HG03066 (cell line): ENCODE measurements around the gene GRK5.

Experiments used
- ATAC-seq: cut with Tn5 transposase; IDR thresholded peaks from one replicate; pipeline ENCODE4 v1.9.1; 2021; ENCODE audit warnings: low read depth; ENCODE audit not compliant: unreplicated experiment

Gene GRK5

DNA sequence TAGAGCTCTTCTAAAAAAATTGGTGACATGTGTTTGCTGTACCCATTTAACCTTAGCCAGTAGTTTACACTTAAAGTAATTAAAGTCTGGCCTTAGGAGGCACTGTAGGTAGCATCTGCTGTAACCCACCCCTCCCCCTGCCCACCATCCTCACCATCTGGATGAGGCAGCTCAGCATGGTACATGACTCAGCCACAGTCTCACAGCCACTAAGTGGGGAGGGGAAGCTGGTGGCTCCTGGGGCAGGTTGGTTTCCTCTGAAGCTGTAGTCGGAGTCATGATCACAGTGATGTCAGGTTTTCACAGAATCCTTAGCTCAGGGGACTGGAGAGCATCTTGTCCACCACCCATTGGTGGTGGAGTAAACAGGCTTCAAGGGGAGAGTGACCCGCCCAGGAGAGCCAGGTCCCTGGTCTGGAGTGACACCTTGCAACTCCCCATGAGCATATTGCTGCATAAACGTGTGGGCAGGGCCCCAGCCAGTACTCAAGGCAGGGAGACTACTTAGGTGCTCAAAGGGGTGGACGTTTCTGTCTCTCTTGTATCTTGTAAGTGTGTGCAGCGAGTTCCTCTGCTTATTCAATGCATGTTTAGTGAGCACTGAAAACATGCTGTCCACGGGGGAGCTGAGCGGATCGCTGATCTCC is 125.9 kb downstream of the GRK5 start:
- ATAC-seq, result no peak

DNA sequence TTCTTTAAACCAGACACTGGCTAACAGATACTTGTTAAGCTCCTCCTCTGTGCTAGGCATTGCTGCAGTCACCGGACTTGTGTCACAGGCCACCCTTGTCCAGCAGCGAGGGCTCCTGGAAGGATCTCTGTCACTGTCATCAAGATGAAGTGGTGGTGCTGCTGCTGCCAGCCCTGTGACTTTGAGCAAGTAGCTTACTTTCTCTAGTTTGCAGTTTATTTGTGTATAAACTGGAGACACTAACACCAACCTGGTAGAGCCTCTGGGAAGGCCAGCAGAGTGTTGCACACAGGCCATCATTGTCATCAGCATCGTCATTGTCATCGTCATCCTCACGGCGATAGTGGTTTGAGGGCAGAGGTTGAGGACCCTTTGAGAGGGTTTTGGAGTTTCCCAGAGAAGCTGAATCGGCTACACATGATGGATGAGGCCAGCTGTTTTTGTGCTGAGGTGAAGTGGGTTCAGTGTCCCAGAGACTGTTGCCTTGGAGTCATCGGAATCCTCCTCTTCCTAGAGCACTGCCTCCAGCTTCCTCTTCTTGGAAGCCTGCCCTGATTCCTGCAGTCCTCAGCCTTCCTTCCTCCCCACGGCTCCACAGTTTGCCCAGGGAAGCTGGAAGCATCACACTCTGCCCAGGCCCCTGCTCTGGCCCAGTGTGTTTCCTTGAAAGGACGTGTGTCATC is 128.4 kb downstream of the GRK5 start:
- no peak for ATAC-seq

DNA sequence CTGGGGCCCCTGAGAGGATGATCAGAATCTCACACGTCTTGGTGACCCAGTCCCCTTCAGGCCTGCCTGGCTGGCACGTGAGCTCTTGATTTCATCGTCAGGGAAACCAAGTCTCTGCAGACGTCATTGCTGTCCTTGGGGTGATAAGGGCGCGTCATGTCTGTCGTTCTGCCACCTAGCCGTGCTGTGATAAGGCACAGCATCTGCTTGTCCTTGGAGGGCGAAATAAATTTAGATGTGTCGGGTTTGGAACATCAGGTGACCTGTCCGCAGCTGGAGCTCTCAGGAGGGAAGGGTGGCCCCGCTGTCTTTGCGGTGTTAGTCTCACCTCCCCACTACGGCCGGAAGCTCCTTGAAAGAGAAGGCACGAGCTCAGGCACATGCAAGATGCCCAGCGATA is 129.2 kb downstream of the GRK5 start:
- no peak for ATAC-seq

DNA sequence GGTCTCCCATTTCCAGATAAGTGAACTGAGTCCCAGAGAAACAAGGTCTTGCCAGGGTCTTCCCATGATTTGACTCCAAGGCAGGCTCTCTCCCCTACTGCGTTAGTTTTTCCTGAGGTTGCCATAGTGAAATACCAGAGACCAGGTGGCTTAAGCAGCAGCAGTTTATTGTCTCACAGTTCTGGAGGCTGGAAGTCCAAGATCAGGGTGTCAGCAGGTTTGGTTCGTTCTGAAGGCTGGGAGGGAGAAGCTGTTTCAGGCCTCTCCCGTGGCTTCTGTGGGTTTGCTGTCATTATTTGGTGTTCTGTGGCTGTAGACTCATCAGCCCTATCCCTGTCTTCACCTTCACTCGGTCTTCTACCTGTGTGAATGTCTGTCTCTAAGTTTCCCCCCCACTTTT is 129.9 kb downstream of the GRK5 start:
- ATAC-seq, result no peak

DNA sequence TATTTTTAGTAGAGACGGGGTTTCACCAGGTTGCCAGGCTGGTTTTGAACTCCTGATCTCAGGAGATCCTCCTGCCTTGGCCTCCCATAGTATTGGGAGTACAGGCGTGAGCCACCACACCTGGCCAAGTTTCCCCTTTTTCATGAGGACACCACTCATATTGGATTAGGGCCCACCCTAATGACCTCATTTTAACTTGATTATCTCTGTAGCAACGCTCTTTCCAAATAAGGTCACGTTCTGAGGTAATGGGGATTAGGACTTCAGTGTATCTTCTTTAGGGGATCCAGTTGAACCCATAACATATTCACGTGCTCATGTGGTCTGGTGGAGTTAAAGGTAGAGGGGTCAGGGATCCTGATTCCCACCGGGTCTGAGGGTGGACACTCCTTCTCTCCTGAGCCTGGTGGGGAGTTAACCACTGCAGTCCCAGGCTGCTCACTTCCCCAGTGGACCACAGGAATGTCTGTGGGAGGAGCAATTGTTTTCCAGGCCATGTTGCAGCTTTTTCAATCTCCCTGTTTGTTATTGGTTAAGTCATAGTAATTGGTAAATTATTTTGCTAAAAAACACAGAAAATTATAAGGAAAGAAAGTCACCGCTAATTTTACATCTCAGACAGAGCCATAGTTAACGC is 130.5 kb downstream of the GRK5 start:
- ATAC-seq, result no peak

DNA sequence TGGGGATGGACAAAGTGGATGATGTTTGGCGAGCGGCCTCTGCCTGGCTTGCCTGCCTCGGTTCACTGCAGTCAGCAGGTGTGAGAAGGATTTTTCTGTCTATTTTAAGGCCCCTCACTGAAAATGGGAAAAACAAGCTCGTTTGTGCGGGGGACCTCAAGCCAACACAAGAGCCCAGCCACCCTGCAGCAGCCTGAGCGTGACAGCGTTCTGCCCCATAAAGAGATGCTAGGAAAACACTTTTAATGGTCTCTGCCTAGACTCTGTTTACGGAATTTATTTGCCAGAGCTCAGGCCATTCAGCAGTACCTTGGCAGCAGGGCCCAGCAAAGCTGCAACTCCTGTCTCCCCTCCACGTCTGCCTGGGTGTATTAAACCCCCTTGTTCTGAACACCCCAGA is 131.7 kb downstream of the GRK5 start:
- no peak for ATAC-seq

DNA sequence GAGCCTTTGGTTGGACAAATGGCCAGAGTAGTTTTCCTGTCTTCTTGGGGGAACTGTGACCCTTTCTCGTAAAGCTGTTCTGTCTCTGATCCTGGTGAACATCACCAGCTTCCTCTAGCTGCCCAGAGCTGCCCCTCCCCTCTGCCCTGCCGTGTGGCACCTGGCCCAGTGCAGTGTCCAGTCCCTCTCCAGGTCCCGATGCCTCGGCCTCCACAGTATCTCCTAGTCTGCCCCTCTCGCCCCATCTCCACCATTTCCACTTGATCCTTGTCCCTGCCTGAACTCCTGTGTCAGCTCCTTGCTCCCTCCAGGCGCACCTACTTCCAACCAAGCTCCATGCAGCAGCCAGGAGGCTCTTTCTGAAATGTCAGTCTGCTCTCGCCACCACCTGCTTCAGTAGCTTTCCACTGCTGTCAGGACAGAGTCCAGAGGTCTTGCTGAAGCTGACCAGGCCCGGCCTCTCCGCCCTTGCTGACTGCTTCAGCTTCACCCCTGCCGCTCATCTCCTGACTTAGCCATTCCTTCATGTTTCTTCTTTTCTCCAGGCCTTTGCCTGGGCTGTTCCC is 133.6 kb downstream of the GRK5 start:
- ATAC-seq, result no peak

DNA sequence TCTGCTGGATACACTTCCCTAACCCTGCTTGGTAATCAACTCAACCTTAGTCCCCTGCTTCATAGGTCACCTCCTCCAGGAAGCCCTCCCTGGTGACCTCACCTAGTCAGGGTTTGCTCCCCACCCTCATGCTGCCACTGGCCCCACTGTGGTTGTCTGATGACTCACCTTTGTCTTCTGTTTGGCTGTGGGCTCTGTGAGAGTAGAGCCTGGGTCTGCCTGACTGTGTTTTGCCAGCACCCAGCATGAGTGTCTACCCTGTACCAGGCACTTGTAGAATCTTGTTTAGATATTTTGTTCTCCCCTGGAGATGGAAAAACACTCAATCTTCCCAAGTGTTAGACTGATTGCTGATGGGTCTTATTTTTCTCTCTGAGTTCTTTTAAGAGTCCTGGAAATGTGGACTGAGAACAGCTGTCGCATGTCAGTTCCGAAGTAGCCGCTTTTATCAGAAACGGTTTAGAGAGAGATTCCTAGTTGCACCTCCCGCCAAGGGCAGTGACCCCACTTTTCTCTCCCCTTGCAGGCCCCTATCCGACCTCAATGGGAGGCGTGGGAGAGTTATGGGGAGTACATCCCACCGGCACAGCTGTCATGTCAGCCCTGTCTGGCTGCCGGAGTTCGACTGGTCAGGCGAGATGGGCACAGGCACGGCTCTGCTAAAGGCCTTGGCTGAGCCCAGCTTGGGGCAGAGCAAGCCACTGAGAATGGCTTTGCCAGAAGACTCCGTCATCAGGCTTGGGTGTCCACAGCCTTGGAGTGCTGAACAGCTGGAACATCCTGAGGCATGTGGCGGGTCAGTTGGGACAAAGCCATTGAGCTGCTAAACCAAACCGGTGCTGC is 134.3 kb downstream of the GRK5 start:
- no peak for ATAC-seq

DNA sequence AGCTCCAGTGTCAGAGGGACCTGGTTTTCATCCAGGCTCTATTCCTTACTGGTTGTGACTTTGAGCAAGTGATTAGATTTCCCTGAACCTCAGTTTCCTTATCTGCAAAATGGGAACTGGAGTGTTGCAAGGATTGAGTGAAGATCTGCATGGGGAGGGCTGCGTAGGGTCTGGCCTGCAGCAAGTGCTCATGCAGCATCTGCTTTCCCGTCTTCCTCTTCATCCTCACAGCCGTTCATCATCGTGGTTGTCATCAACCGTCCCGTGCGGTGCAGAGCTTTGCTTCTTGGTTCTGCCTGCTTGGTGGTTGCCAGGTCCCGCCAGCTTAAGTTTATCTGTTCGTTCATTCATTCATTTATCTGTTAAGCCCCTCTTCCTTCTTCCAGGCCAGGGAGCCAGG is 135.0 kb downstream of the GRK5 start:
- ATAC-seq, result no peak

DNA sequence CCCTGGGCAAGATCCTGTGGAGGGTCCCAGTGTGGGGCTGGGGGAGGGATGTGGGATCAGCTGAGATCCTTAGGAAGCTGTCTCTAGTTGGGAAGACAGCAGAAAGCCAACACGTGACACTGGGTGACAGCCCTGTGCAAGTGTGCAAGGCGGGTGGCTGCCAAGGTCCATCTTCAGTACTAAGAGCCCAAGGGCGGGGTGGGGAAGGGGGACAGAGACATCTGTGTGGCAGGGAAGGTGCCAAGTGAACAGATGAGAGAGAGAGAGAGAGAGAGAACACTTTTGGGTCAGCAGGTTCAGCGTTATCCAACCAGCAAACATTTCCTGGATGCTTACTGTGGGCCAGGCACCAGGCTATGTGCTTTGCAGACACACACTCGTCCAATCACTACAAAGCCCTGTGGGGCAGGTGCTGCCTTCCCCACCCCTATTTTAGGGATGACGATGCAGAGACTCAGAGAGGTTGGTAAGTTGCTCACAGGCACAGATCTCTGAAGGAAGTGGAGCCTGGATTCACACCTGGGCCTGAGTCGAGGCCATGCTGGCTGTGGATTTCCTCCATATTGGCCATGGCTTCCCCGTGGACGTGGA is 135.7 kb downstream of the GRK5 start:
- no peak for ATAC-seq

DNA sequence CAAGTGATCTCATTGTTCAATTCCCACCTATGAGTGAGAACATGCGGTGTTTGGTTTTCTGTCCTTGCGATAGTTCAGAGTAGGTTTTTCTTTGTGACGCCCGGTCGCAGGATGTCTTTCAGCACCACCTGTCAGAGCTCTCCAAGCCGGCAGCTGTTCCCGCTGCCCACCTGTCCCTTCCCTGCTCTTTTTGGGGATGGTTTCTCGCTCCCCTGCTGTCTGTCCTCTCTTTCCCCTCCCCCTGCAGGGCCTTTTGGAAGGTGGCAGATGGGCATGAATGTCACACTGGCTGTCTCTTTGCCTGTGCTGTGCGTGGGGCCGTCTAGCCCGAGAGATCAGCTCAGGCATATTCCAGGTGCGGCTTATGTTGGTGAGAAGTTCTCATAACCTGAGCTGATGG is 137.0 kb downstream of the GRK5 start:
- ATAC-seq, result no peak

DNA sequence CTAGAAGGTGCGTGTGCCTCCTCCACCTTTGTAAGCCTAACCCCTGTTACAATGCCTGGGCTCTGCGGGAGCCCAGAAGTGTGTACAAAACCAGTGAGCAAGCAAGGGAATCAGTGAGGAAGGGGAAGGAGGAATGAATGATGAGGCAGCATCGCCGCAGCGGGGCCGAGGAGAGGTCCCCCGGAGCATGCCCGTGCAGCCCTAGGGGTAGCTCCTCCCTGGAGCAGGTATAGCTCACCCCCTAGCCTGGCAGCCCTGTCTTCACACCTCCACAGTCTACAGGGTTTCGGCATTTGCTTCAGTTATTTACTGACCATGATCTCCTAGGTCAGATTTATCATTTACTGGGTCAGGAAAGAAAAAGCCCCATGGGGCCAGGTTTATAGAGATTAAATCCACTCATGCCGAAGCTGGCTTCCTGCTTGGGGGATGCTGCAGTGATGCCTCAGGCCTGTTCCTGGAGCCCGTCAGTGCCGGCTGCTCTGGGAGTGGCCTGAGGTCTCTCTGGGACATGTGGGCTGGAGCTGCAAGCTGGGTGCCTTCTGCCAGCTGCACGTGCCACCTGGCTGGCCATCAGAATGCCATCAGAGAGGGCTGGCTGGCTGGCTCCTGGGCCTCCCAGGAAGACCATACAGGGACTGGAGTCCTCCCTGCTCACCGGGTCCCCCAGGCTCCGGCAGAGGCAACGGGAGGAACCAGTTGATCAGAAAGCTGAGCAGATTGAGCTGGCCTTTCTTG is 138.9 kb downstream of the GRK5 start:
- ATAC-seq, result no peak

DNA sequence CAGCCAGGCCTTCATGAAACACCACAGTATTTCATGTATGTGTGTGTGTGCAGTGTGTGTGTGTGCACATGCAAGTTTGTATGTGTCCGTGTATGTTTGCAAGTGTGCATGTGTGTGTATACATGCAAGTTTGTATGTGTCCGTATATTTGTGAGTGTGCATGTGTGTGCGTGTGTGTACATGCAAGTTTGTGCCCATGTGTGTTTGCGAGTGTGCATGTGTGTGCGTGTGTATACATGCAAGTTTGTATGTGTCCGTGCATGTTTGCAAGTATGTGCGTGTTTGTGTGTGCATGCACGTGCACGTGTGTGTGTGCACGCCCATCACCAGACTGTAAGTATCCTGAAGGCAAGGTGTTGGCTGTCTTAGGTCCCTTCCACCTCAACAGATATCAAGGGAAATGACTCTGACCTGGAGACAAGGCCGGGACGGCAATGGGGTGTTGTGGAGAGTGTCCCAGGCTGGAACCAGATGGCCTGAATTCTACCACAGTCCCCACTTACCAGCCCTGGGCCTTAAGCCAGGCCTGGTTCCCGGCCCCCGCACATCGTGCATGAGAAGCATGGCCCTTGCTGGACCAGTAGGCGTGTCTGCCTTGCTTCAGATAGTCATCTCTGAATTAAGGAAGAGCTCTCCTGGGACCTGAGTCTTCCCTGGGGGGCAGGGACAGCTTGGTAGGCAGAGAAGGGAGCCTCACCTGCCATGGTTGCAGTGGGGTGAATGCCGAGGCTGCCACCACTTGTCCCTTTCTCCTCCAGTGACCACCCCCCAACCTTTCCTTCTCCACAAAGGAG is 140.0 kb downstream of the GRK5 start:
- no peak for ATAC-seq

DNA sequence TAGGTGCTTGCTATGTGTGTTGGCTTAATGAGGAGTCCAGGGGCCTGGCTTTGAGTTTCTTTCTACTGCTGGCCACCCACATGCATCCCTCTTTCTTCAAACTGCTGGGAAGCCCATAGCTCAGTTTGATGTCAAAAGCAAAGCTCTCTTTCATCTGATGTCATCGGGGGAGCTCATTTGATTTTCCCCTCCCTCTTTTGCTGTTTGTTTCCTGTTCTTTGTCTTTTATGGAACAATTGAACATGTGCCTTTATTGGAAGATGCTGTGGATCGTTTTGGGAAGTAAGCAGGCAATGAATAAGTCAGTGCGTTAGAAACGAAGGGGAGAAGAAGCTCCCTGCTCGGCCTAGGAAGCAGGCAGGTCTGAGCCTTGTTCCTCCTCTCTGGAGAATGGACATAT is 140.7 kb downstream of the GRK5 start:
- no peak for ATAC-seq

DNA sequence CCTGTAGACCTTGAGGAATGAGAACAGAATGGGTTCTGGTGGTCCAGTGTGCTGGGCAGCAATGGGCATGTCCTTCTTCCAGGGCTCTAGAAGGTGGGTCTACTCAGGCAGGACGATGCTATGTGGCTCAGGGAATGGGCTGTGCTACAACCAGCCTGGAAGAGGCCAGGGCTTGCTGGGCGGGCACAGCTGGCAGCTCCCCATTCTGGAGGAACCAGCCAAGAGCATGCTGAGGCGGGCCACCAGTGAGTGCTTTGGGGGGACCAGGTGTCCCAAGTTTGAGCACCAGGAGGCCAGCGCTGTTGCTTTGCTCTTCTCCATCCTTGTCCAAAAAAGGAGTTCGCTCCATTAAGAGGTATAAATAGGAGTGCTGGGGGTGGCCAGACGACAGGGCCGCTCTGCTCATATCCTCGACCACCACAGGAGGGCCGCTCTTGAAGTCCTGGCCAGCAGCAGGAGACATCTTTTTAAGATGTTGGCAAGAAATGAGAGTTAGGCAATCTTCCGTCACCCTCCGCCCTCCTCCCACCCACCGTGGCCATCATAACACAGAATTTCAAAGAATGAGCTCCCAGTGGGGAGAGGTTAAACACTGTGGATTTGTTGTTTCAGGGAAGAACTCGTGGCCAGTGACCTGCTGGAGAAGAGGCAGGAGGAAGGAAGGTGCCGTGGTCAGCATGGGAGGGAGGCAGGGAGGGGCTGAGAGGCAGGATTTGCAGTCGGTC is 141.3 kb downstream of the GRK5 start:
- ATAC-seq, result no peak

DNA sequence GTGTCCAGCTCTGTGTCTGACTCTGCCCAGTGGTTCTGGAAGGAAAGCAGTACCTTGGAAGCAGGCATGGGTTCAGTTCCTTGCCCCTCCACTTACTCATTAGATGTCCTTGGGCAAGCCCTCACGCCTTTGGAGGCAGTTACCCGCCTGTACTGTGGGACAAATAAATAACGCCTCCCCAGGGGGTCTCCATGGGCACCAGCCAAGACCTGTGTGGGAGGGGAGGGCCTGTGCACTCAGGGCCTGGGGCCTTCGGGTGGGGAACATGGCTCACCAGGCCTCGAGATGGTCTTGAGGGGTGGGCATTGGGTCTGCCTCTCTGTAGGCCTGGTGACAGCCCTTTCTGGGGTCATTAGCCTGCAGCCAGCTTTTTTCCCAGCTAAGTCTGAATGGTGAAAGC is 142.0 kb downstream of the GRK5 start:
- ATAC-seq, result no peak

DNA sequence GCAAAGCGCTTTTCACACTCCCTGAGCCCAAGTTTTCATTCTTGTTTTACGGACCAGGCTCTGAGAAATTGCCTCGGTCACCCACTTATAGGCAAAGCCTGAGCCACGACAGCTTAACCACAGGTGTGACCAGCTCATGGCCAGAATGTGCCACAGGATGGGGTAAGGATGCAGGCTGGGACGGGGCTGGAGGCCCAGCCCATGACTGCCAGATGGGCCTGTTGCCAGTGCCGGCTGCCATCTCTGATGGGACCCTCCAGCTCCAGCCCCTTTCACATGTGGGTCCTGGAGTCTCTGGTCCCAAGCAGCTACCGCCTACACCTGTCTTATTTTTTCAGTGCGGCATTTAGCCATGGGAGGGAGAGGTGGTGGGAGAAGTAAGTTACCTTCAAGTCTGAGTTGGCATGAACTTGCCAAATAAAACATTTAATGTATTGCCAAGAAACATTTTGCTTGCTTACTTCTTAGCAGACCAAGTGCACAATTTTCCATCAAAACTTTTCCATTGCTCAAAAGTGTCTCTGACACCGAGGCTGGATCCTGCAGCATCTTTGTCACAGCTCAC is 142.6 kb downstream of the GRK5 start:
- no peak for ATAC-seq

DNA sequence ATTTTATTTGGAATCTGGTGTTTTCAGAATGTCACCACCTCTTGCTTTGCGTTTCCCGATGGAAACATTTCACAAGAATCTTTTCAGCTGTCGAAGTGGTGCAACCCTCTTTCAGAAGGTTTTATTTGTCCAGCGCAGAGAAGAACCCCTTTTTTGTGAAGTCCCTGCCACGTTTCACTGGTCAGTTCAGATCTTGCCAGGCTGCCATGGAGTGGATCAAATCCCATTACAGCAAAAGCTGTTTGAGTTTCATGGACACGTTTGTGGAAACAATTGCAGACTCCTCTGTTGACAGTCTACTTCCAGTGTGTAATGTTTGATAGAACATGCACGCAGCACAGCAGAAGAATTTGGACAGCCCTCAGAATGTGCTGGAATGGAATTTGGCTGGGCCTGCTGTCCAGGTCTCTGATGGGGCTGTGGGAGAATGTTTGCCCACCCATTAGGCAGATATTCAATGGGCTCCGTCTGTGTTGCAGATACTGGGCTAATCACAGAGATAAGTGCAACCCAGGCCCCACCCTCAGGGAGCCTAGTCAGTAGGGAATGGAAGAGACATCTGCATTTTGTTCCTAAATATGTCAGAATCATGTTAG is 143.2 kb downstream of the GRK5 start:
- no peak for ATAC-seq
